Astrocyte (in vitro differentiated cells and primary cell): ENCODE data around the gene GOLGA6B. TPM values are rescaled to one million over a fixed set of nuclear protein-coding genes. Genes with fewer than 3 reads are reported as not detected.

Source experiments
- DNase-seq: peaks from one replicate; pipeline ENCODE4 v3.0.0-alpha.2; 2010; ENCODE audit warnings: low read depth
- FAIRE-seq: peaks from 2 replicates; lab custom pipeline; 2011; peaks lifted over from hg19 to GRCh38; lab: Jason Lieb, UNC
- H2AFZ ChIP-seq: 2 replicates; pipeline ENCODE4 v1.6.0; 2012; ENCODE audit warnings: low read depth, low read length, inconsistent platforms
- H3K27ac ChIP-seq: 2 replicates; pipeline ENCODE4 v1.5.1; 2011; ENCODE audit warnings: low read depth, low read length, inconsistent platforms
- H3K27me3 ChIP-seq: 2 replicates; pipeline ENCODE4 v1.6.0; 2011; ENCODE audit warnings: low read length, inconsistent platforms; ENCODE audit not compliant: insufficient read depth
- H3K36me3 ChIP-seq: 2 replicates; pipeline ENCODE4 v1.5.1; 2011; ENCODE audit warnings: low read length, inconsistent platforms; ENCODE audit not compliant: insufficient read depth
- H3K4me1 ChIP-seq: 2 replicates; pipeline ENCODE4 v1.5.1; 2011; ENCODE audit warnings: low read length, inconsistent platforms; ENCODE audit not compliant: insufficient read depth
- H3K4me2 ChIP-seq: 2 replicates; pipeline ENCODE4 v1.6.0; 2012; ENCODE audit warnings: low read length, inconsistent platforms
- H3K4me3 ChIP-seq: 2 replicates; pipeline ENCODE4 v1.5.1; 2011; ENCODE audit warnings: low read depth, mild to moderate bottlenecking, low read length, inconsistent platforms; ENCODE audit not compliant: insufficient read depth
- H3K79me2 ChIP-seq: 2 replicates; pipeline ENCODE4 v1.6.0; 2012; ENCODE audit warnings: mild to moderate bottlenecking, low read length, inconsistent platforms; ENCODE audit not compliant: insufficient read depth
- H3K9ac ChIP-seq: 2 replicates; pipeline ENCODE4 v1.6.0; 2012; ENCODE audit warnings: mild to moderate bottlenecking, low read length, inconsistent platforms
- H3K9me3 ChIP-seq: 2 replicates; pipeline ENCODE4 v1.5.1; 2012; ENCODE audit warnings: low read depth, mild to moderate bottlenecking, low read length, inconsistent platforms; ENCODE audit not compliant: insufficient read depth
- H4K20me1 ChIP-seq: 2 replicates; pipeline ENCODE4 v1.6.0; 2012; ENCODE audit warnings: low read length, inconsistent platforms; ENCODE audit not compliant: insufficient read depth
- H3K27ac Mint-ChIP-seq: one replicate; pipeline ENCODE4 v1.8.0; 2021; ENCODE audit warnings: mild to moderate bottlenecking, mixed read lengths; ENCODE audit not compliant: unreplicated experiment
- H3K27me3 Mint-ChIP-seq: one replicate; pipeline ENCODE4 v1.8.0; 2021; ENCODE audit warnings: low read depth, mixed read lengths; ENCODE audit not compliant: unreplicated experiment
- H3K36me3 Mint-ChIP-seq: one replicate; pipeline ENCODE4 v1.8.0; 2021; ENCODE audit warnings: low read depth, mixed read lengths; ENCODE audit not compliant: unreplicated experiment
- H3K4me1 Mint-ChIP-seq: one replicate; pipeline ENCODE4 v1.8.0; 2021; ENCODE audit warnings: low read depth, mixed read lengths; ENCODE audit not compliant: unreplicated experiment
- H3K4me3 Mint-ChIP-seq: one replicate; pipeline ENCODE4 v1.8.0; 2021; ENCODE audit warnings: mild to moderate bottlenecking, moderate library complexity, mixed read lengths; ENCODE audit not compliant: unreplicated experiment
- H3K9me3 Mint-ChIP-seq: one replicate; pipeline ENCODE4 v1.8.0; 2021; ENCODE audit warnings: mild to moderate bottlenecking, mixed read lengths; ENCODE audit not compliant: unreplicated experiment
- CTCF ChIP-seq: IDR thresholded peaks from 2 replicates; pipeline ENCODE4 v1.5.1; 2011; ENCODE audit warnings: low read depth, mild to moderate bottlenecking, inconsistent platforms, low read length, moderate library complexity; ENCODE audit not compliant: insufficient read depth
- EZH2 ChIP-seq: IDR thresholded peaks from 2 replicates; pipeline ENCODE4 v1.6.1; 2012; ENCODE audit warnings: mild to moderate bottlenecking, low read length, inconsistent platforms; ENCODE audit not compliant: insufficient read depth
- total RNA-seq: library from RNA; stranded (reverse); gene quantifications from 2 replicates; pipeline ENCODE4 v1.2.1, GENCODE V29; 2021

GOLGA6B gene
- total RNA-seq, 1 donor from 2014 or later: not detected

- Mint-ChIP-seq H3K27me3 (peaks cover 22% of the 10 kb centered on the region), H3K27ac (no peak overlapping the region), H3K9me3 (no peaks in the 10 kb centered on the region), H3K4me1 (no peaks in the 10 kb centered on the region), H3K36me3 (no peaks in the 10 kb centered on the region), H3K4me3 (no peak overlapping the region)
- peaks cover 7% of the 10 kb centered on the region for H3K4me1 ChIP-seq
- H3K27ac ChIP-seq: no peak overlapping the region
- H4K20me1 ChIP-seq: no peaks in the 10 kb centered on the region
- H3K9ac ChIP-seq: no peak overlapping the region
- DNase-seq: no peak
- no peak overlapping the region for H3K4me3 ChIP-seq
- no peaks in the 10 kb centered on the region for H3K36me3 ChIP-seq
- peaks cover 20% of the 10 kb centered on the region for H3K27me3 ChIP-seq
- no peak for FAIRE-seq
- H3K4me2 ChIP-seq: no peak overlapping the region
- TF ChIP-seq EZH2 (no peak), CTCF (no peak)
- H3K9me3 ChIP-seq: no peaks in the 10 kb centered on the region
- no peaks in the 10 kb centered on the region for H3K79me2 ChIP-seq
- no peak overlapping the region for H2AFZ ChIP-seq
Observed at GRCh38 chr15:72680931-72681330, 26.4 kb downstream of the GOLGA6B start.

GRCh38 chr15:72682772-72683171 is 28.3 kb downstream of the GOLGA6B start:
- no peak overlapping the region for H3K4me3 Mint-ChIP-seq
- no peaks in the 10 kb centered on the region for H3K9me3 ChIP-seq
- H3K4me2 ChIP-seq: no peak overlapping the region
- TF ChIP-seq CTCF: no peak
- no peak for TF ChIP-seq EZH2
- no peak overlapping the region for H3K4me3 ChIP-seq
- no peak overlapping the region for H2AFZ ChIP-seq
- DNase-seq (no peak), FAIRE-seq (no peak)
- H3K27ac ChIP-seq: no peak overlapping the region
- H3K27me3 Mint-ChIP-seq: peaks cover 16% of the 10 kb centered on the region
- H3K36me3 Mint-ChIP-seq: no peaks in the 10 kb centered on the region
- H3K9ac ChIP-seq: no peak overlapping the region
- H3K27ac Mint-ChIP-seq: no peak overlapping the region
- no peaks in the 10 kb centered on the region for H4K20me1 ChIP-seq
- no peaks in the 10 kb centered on the region for H3K36me3 ChIP-seq
- no peaks in the 10 kb centered on the region for H3K79me2 ChIP-seq
- H3K27me3 ChIP-seq: peaks cover 19% of the 10 kb centered on the region
- peaks cover 7% of the 10 kb centered on the region for H3K4me1 ChIP-seq
- no peaks in the 10 kb centered on the region for H3K4me1 Mint-ChIP-seq
- no peaks in the 10 kb centered on the region for H3K9me3 Mint-ChIP-seq

GRCh38 chr15:72685301-72685924 is 30.9 kb downstream of the GOLGA6B start:
- Mint-ChIP-seq H3K27me3 (no peaks in the 10 kb centered on the region), H3K9me3 (no peaks in the 10 kb centered on the region), H3K4me3 (peak overlapping the region; percentile 98), H3K4me1 (no peaks in the 10 kb centered on the region), H3K36me3 (no peaks in the 10 kb centered on the region), H3K27ac (peak overlapping the region; percentile 96)
- TF ChIP-seq CTCF (no peak), EZH2 (no peak)
- peaks cover 3% of the 10 kb centered on the region for H3K27me3 ChIP-seq
- FAIRE-seq: no peak
- no peaks in the 10 kb centered on the region for H4K20me1 ChIP-seq
- H3K4me1 ChIP-seq: peaks cover 7% of the 10 kb centered on the region
- no peaks in the 10 kb centered on the region for H3K9me3 ChIP-seq
- H3K27ac ChIP-seq: peak overlapping the region; percentile 76
- no peak for DNase-seq
- H3K4me3 ChIP-seq: peak overlapping the region; percentile 88
- peaks cover 12% of the 10 kb centered on the region for H3K79me2 ChIP-seq
- peak overlapping the region; percentile 93 for H2AFZ ChIP-seq
- peak overlapping the region; percentile 86 for H3K9ac ChIP-seq
- no peaks in the 10 kb centered on the region for H3K36me3 ChIP-seq
- peak overlapping the region; percentile 92 for H3K4me2 ChIP-seq
